ENCODE results near the gene OSBPL9.

DNA sequence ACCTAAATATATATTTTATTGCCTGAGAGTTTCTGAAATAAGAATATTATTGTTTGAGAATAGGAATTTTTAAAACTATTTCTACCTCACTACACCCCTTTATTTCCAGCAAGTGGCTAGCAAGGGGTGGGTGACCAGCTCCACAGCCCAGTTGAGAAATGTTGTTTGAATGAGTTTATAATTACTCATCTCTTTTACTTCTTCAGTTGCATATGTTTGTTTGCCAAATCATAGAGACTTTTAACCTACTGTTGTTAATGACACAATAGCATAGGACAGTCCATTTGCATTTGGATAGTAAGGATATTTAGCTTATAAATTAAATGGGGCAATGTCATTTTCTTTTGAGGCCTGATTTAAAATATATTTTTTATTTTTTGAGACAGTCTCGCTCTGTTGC, 133.8 kb downstream of the OSBPL9 start:
- TF ChIP-seq, protein P1, sequence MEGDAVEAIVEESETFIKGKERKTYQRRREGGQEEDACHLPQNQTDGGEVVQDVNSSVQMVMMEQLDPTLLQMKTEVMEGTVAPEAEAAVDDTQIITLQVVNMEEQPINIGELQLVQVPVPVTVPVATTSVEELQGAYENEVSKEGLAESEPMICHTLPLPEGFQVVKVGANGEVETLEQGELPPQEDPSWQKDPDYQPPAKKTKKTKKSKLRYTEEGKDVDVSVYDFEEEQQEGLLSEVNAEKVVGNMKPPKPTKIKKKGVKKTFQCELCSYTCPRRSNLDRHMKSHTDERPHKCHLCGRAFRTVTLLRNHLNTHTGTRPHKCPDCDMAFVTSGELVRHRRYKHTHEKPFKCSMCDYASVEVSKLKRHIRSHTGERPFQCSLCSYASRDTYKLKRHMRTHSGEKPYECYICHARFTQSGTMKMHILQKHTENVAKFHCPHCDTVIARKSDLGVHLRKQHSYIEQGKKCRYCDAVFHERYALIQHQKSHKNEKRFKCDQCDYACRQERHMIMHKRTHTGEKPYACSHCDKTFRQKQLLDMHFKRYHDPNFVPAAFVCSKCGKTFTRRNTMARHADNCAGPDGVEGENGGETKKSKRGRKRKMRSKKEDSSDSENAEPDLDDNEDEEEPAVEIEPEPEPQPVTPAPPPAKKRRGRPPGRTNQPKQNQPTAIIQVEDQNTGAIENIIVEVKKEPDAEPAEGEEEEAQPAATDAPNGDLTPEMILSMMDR (IDR thresholded peaks at IDR 0.05): no peak
- TF ChIP-seq POLR2AphosphoS5 (IDR thresholded peaks at IDR 0.05; ENCODE audit: insufficient read depth in 1 of 2, low read depth in 1 of 2): no peak
